ENCODE data around the gene OXSR1. TPM values are rescaled to one million over a fixed set of nuclear protein-coding genes. Genes with fewer than 3 reads are reported as not detected.

Gene OXSR1
- total RNA-seq, 4 donors from 2014 or later = 12.9 to 45.6 (median 39.5) TPM

GRCh38 chr3:38226273-38226672, 60.9 kb downstream of the OXSR1 start:
- no peak for TF ChIP-seq POLR2A (IDR thresholded peaks at IDR 0.05)
- no peak for TF ChIP-seq CTCF (IDR thresholded peaks at IDR 0.05)
- Histone ChIP-seq H3K27ac (no peak overlapping the region), H3K36me3 (no peaks in the 10 kb centered on the region), H3K4me3 (no peak overlapping the region), H3K9me3 (no peaks in the 10 kb centered on the region), H3K27me3 (no peaks in the 10 kb centered on the region), H3K4me1 (no peaks in the 10 kb centered on the region)
- intact Hi-C loops (cut with DNase I; ENCODE audit: low total_unique reads) = no loop called here
- no peak for DNase-seq

GRCh38 chr3:38227989-38228388, 62.7 kb downstream of the OXSR1 start:
- DNase-seq = no peak
- Histone ChIP-seq H3K4me3 (no peak overlapping the region), H3K4me1 (no peaks in the 10 kb centered on the region), H3K9me3 (no peaks in the 10 kb centered on the region), H3K27ac (no peak overlapping the region), H3K27me3 (no peaks in the 10 kb centered on the region), H3K36me3 (no peaks in the 10 kb centered on the region)
- no peak for TF ChIP-seq CTCF (IDR thresholded peaks at IDR 0.05)
- no peak for TF ChIP-seq POLR2A (IDR thresholded peaks at IDR 0.05)
- intact Hi-C loops (cut with DNase I; ENCODE audit: low total_unique reads) = no loop called here

GRCh38 chr3:38229036-38229435, 63.7 kb downstream of the OXSR1 start:
- no peak overlapping the region for H3K27ac ChIP-seq
- intact Hi-C loops (cut with DNase I; ENCODE audit: low total_unique reads) = no loop called here
- H3K27me3 ChIP-seq = no peaks in the 10 kb centered on the region
- no peak overlapping the region for H3K4me3 ChIP-seq
- no peaks in the 10 kb centered on the region for H3K4me1 ChIP-seq
- no peak for TF ChIP-seq POLR2A (IDR thresholded peaks at IDR 0.05)
- no peak for TF ChIP-seq CTCF (IDR thresholded peaks at IDR 0.05)
- DNase-seq = no peak
- H3K36me3 ChIP-seq = no peaks in the 10 kb centered on the region
- H3K9me3 ChIP-seq = no peaks in the 10 kb centered on the region

GRCh38 chr3:38232701-38233100, 67.4 kb downstream of the OXSR1 start:
- H3K4me1 ChIP-seq = no peaks in the 10 kb centered on the region
- no peaks in the 10 kb centered on the region for H3K27me3 ChIP-seq
- intact Hi-C loops (cut with DNase I; ENCODE audit: low total_unique reads) = no loop called here
- H3K27ac ChIP-seq = no peak overlapping the region
- TF ChIP-seq CTCF (IDR thresholded peaks at IDR 0.05) (no peak), POLR2A (IDR thresholded peaks at IDR 0.05) (no peak)
- H3K4me3 ChIP-seq = no peak overlapping the region
- H3K9me3 ChIP-seq = no peaks in the 10 kb centered on the region
- DNase-seq = no peak
- H3K36me3 ChIP-seq = no peaks in the 10 kb centered on the region

GRCh38 chr3:38235466-38235865, 70.1 kb downstream of the OXSR1 start:
- no peak for DNase-seq
- TF ChIP-seq CTCF (IDR thresholded peaks at IDR 0.05) (no peak), POLR2A (IDR thresholded peaks at IDR 0.05) (no peak)
- H3K27ac ChIP-seq = no peak overlapping the region
- no peak overlapping the region for H3K4me3 ChIP-seq
- H3K27me3 ChIP-seq = no peaks in the 10 kb centered on the region
- H3K9me3 ChIP-seq = peaks cover 0 to 9% of the 10 kb centered on the region in 2 donors
- no peaks in the 10 kb centered on the region for H3K36me3 ChIP-seq
- intact Hi-C loops (cut with DNase I; ENCODE audit: low total_unique reads) = no loop called here
- no peaks in the 10 kb centered on the region for H3K4me1 ChIP-seq

All from uterus (tissue), 4 donors.